GM12878 (cell line): ENCODE measurements around the gene AP5B1. TPM values are rescaled to one million over a fixed set of nuclear protein-coding genes. Genes with fewer than 3 reads are reported as not detected.

ENCODE experiments used
- ATAC-seq: fragments of 200-7000 bp; cut with Tn5 transposase; 3 replicates; pipeline ENCODE4 v1.9.1; 2020; ENCODE audit warnings: mild to moderate bottlenecking, moderate library complexity
- BruUV-seq: library from RNA; stranded (reverse); fragments of 400-500 nt; replicated peaks from 2 replicates; lab custom pipeline; 2021; lab: Mats Ljungman, UMichigan
- CTCF ChIA-PET: fragments of 300-600 bp; sonication (Branson Sonifier 250); formaldehyde crosslinking; extraction: SDS; loops from one replicate; lab custom pipeline; 2021; ENCODE audit warnings: inconsistent platforms; lab: Yijun Ruan, JAX
- POLR2A ChIA-PET: fragments of 350-600 bp; formaldehyde crosslinking; extraction: SDS; loops from one replicate; lab custom pipeline; 2021; ENCODE audit warnings: inconsistent platforms; lab: Charles Lee
- RAD21 ChIA-PET: fragments of 300-600 bp; sonication (Branson Sonifier 250); formaldehyde crosslinking; loops from one replicate; lab custom pipeline; 2023; ENCODE audit warnings: antibody characterized with exemption; ENCODE audit not compliant: unreplicated experiment; lab: Charles Lee
- SMC1A ChIA-PET: fragments of 300-600 bp; sonication (Branson Sonifier 250); formaldehyde crosslinking; loops from one replicate; lab custom pipeline; 2023; ENCODE audit not compliant: unreplicated experiment, uncharacterized antibody; lab: Charles Lee
- DNase-seq: peaks from one replicate; pipeline ENCODE4 v3.0.0-alpha.2; 2011; ENCODE audit warnings: low read depth, low spot score
- FAIRE-seq: peaks from 3 replicates; lab custom pipeline; 2011; peaks lifted over from hg19 to GRCh38; lab: Jason Lieb, UNC
- H2AFZ ChIP-seq: 2 replicates; pipeline ENCODE4 v1.6.0; 2011; ENCODE audit warnings: low read depth, low read length, control low read depth; ENCODE audit not compliant: control insufficient read depth
- H3K27ac ChIP-seq: 2 replicates; pipeline ENCODE4 v1.5.1; 2011; ENCODE audit warnings: control low read depth; ENCODE audit not compliant: control insufficient read depth, insufficient read depth
- H3K27me3 ChIP-seq, 2 experiments: replicated peaks in 1 of 2; 2 replicates each; pipeline versions ENCODE4 v1.6.0 to v1.6.1; 2011; ENCODE audit warnings: low read length in 1 of 2; ENCODE audit not compliant: control insufficient read depth in 2 of 2, insufficient read depth in 2 of 2
- H3K36me3 ChIP-seq, 2 experiments: 2 replicates each; pipeline ENCODE4 v1.5.1; 2011; ENCODE audit warnings: low read length in 1 of 2; ENCODE audit not compliant: control insufficient read depth in 2 of 2, insufficient read depth in 2 of 2
- H3K4me1 ChIP-seq: 2 replicates; pipeline ENCODE4 v1.6.1; 2011; ENCODE audit warnings: mild to moderate bottlenecking, low read length, moderate library complexity, mixed read lengths; ENCODE audit not compliant: control insufficient read depth, insufficient read depth
- H3K4me2 ChIP-seq: 2 replicates; pipeline ENCODE4 v1.6.0; 2011; ENCODE audit warnings: control low read depth; ENCODE audit not compliant: control insufficient read depth, insufficient read depth
- H3K4me3 ChIP-seq: fragments of 200-600 bp; sonication (generic); 2 replicates; pipeline ENCODE4 v1.5.1; 2016
- H3K79me2 ChIP-seq: 2 replicates; pipeline ENCODE4 v1.6.0; 2011; ENCODE audit warnings: low read length; ENCODE audit not compliant: control insufficient read depth, insufficient read depth
- H3K9ac ChIP-seq: 2 replicates; pipeline ENCODE4 v1.8.0; 2011; ENCODE audit warnings: low read length, control low read depth, mixed read lengths; ENCODE audit not compliant: control insufficient read depth, insufficient read depth
- H3K9me3 ChIP-seq: replicated peaks from 3 replicates; pipeline ENCODE4 v1.5.1; 2011; ENCODE audit warnings: mild to moderate bottlenecking, low read length; ENCODE audit not compliant: control insufficient read depth, insufficient read depth
- H4K20me1 ChIP-seq: 2 replicates; pipeline ENCODE4 v1.6.0; 2011; ENCODE audit not compliant: control insufficient read depth, insufficient read depth
- BCL11A ChIP-seq: IDR thresholded peaks from 2 replicates; pipeline ENCODE4 v1.6.1; 2011; ENCODE audit warnings: low read depth, low read length
- CBX3 ChIP-seq: fragments of 200-600 bp; sonication (generic); IDR thresholded peaks from 2 replicates; pipeline ENCODE4 v1.6.1; 2016; ENCODE audit warnings: low read depth, borderline replicate concordance
- CEBPB ChIP-seq, 2 experiments: fragments of 150-350 bp in 1 of 2; IDR thresholded peaks; 2 replicates each; pipeline ENCODE4 v1.6.1; 2012 to 2014; ENCODE audit warnings: low read depth in 2 of 2, low read length in 2 of 2, borderline replicate concordance in 1 of 2, inconsistent platforms in 1 of 2
- EGR1 ChIP-seq, 2 experiments: IDR thresholded peaks; 1 replicate in 1 of 2; 2 replicates in 1 of 2; pipeline ENCODE4 v1.6.1; 2011 to 2012; ENCODE audit warnings: low read depth in 2 of 2, low read length in 2 of 2, borderline replicate concordance in 1 of 2, mild to moderate bottlenecking in 1 of 2, moderate library complexity in 1 of 2
- LARP7 ChIP-seq: fragments of 450-650 bp; IDR thresholded peaks from 2 replicates; pipeline ENCODE4 v1.6.1; 2017; ENCODE audit warnings: mild to moderate bottlenecking
- MXI1 ChIP-seq: fragments of 150-350 bp; IDR thresholded peaks from 2 replicates; pipeline ENCODE4 v1.6.1; 2011; ENCODE audit warnings: low read depth, mild to moderate bottlenecking, inconsistent platforms, low read length, improper control_type of control experiment
- NR2C1 ChIP-seq: fragments of 450-650 bp; IDR thresholded peaks from 2 replicates; pipeline ENCODE4 v1.6.1; 2017; ENCODE audit warnings: antibody characterized with exemption, mild to moderate bottlenecking, moderate library complexity
- PBX3 ChIP-seq: IDR thresholded peaks from 2 replicates; pipeline ENCODE4 v1.6.1; 2011; ENCODE audit warnings: mild to moderate bottlenecking, low read depth, low read length, moderate library complexity; ENCODE audit not compliant: insufficient replicate concordance
- USF1 ChIP-seq: IDR thresholded peaks from 2 replicates; pipeline ENCODE4 v1.6.1; 2011; ENCODE audit warnings: borderline replicate concordance, low read depth, mild to moderate bottlenecking, moderate library complexity, mixed read lengths, low read length; ENCODE audit not compliant: insufficient read depth; ENCODE audit errors: extremely low read length
- ZNF217 ChIP-seq: fragments of 450-650 bp; IDR thresholded peaks from 2 replicates; pipeline ENCODE4 v1.6.1; 2017; ENCODE audit warnings: antibody characterized with exemption, mild to moderate bottlenecking
- ZNF24 ChIP-seq: fragments of 450-650 bp; IDR thresholded peaks from 2 replicates; pipeline ENCODE4 v1.6.1; 2017; ENCODE audit warnings: antibody characterized with exemption, mild to moderate bottlenecking
- WGBS: methylation state at CpG from one replicate; pipeline ENCODE4 v1.1.6; 2016; ENCODE audit warnings: low lambda C conversion rate; ENCODE audit not compliant: insufficient replicate concordance, insufficient coverage; ENCODE audit errors: missing lambda C conversion rate; 5-methylcytosine and 5-hydroxymethylcytosine counted together
- in situ Hi-C: fragments of 300-500 bp; cut with MboI; formaldehyde crosslinking; loops from 9 replicates; pipeline ENCODE4 v1.14.3; 2018; ENCODE audit warnings: mixed read lengths
- intact Hi-C: fragments of 100-400 bp; cut with micrococcal nuclease; formaldehyde crosslinking; loops from one replicate; pipeline ENCODE4 v1.14.2; 2022; ENCODE audit not compliant: unreplicated experiment
- polyA plus RNA-seq, 11 experiments: library from polyadenylated mRNA; depleted of rRNA in 4 of 11; unstranded in 6 of 11; stranded (reverse) in 5 of 11; fragments of >200 nt; fragmentation: Nextera tagmentation in 4 of 11; fragmentation: Illumina TruSeq in 1 of 11; extraction: Ambion mirVana in 4 of 11; extraction: Trizol in 1 of 11; gene quantifications; 1 replicate in 1 of 11; 2 replicates in 10 of 11; pipeline versions ENCODE4 v1.2.1 to v1.2.3, GENCODE V29; 2011 to 2016; ENCODE audit warnings: inconsistent platforms in 2 of 11, missing spikeins in 2 of 11, low read depth in 1 of 11
- total RNA-seq, 4 experiments: library from RNA; depleted of rRNA in 3 of 4; stranded (reverse); fragments of >200 nt in 3 of 4; fragmentation: Illumina TruSeq in 1 of 4; extraction: Trizol in 1 of 4; gene quantifications; 2 replicates each; pipeline versions ENCODE4 v1.2.1 to v1.2.3, GENCODE V29; 2013 to 2021

Gene AP5B1
- total and polyA plus RNA-seq, 10 of the 15 experiments (the other 5 are each of a cell fraction or from before 2014, with no cell fraction given), result 0.47 to 13.1 (median 4.8) TPM

- ATAC-seq (no peak), DNase-seq (no peak), FAIRE-seq (no peak)
- in situ Hi-C loops (no loop called here), intact Hi-C loops (loop anchor here (5.0 kb wide), 1 partner anchor 39 kb away; no protein-coding TSS in a partner anchor)
- CTCF ChIA-PET, result interaction anchor here (0.9 to 3.2 kb wide), 6 partner anchors 16 to 157 kb away, joined by 3 to 16 read pairs (median 6); partner anchors contain the start of gene KAT5
- no peak overlapping the region for H3K4me3 ChIP-seq
- no peaks in the 10 kb centered on the region for H3K9me3 ChIP-seq
- no peak overlapping the region for H3K9ac ChIP-seq
- SMC1A ChIA-PET, result no interaction called here
- POLR2A ChIA-PET, result interaction anchor here (0.6 to 0.9 kb wide), 2 partner anchors 391 to 517 kb away, joined by 3 to 7 read pairs; no protein-coding TSS in a partner anchor
- no peaks in the 10 kb centered on the region for H3K79me2 ChIP-seq
- 62% methylated on average over 15 of the region's 15 CpGs for WGBS
- H4K20me1 ChIP-seq, result no peaks in the 10 kb centered on the region
- H3K27ac ChIP-seq, result no peak overlapping the region
- no TSS peak for BruUV-seq
- no peaks in the 10 kb centered on the region for H3K36me3 ChIP-seq
- RAD21 ChIA-PET, result no interaction called here
- H3K4me2 ChIP-seq, result no peak overlapping the region
- no peaks in the 10 kb centered on the region for H3K4me1 ChIP-seq
- no peaks in the 10 kb centered on the region; a peak in 1 of 4 replicates for H3K27me3 ChIP-seq
- H2AFZ ChIP-seq, result no peak overlapping the region
- TF ChIP-seq CBX3 (no peak), USF1 (no peak), ZNF217 (no peak), BCL11A (no peak), LARP7 (no peak), PBX3 (no peak), MXI1 (no peak), ZNF24 (no peak), EGR1 (IDR thresholded peaks at IDR 0.05; ENCODE audit: borderline replicate concordance in 1 of 2, low read depth in 2 of 2, low read length in 2 of 2) (no peak), CEBPB (IDR thresholded peaks at IDR 0.05; ENCODE audit: borderline replicate concordance in 1 of 2, low read depth in 2 of 2, low read length in 2 of 2) (no peak), NR2C1 (no peak)
Measured at GRCh38 chr11:65727865-65728264, 52.9 kb downstream of the AP5B1 start.
